Sigmoid colon (tissue), 7 donors: ENCODE data around the gene GDNF. TPM values are rescaled to one million over a fixed set of nuclear protein-coding genes. Genes with fewer than 3 reads are reported as not detected.

ENCODE experiments used
- DNase-seq: peaks from one replicate; pipeline ENCODE4 v3.0.0-alpha.2; 2019
- H3K27ac ChIP-seq, 4 donors: fragments of 200-600 bp; sonication (generic); one replicate each; pipeline ENCODE4 v1.5.1; 2016 to 2019; ENCODE audit warnings: mild to moderate bottlenecking in 1 of 4
- H3K27me3 ChIP-seq, 3 donors: fragments of 200-600 bp; sonication (generic); one replicate each; pipeline ENCODE4 v1.5.1; 2019; ENCODE audit warnings: mild to moderate bottlenecking in 1 of 3
- H3K36me3 ChIP-seq, 4 donors: fragments of 200-600 bp; sonication (generic); one replicate each; pipeline ENCODE4 v1.5.1; 2016 to 2019
- H3K4me1 ChIP-seq, 4 donors: fragments of 200-600 bp; sonication (generic); one replicate each; pipeline ENCODE4 v1.5.1; 2017 to 2019
- H3K4me3 ChIP-seq, 4 donors: fragments of 200-600 bp; sonication (generic); one replicate each; pipeline ENCODE4 v1.5.1; 2017 to 2019; ENCODE audit warnings: mild to moderate bottlenecking in 2 of 4, moderate library complexity in 1 of 4
- H3K9me3 ChIP-seq, 4 donors: fragments of 200-600 bp in 3 of 4; sonication (generic) in 3 of 4; one replicate each; pipeline versions ENCODE4 v1.5.1 to v1.6.1; 2013 to 2019
- EP300 ChIP-seq, 4 donors: sonication (generic); formaldehyde crosslinking; IDR thresholded peaks; one replicate each; pipeline ENCODE4 v1.6.1; 2017; ENCODE audit warnings: antibody characterized with exemption in 4 of 4
- POLR2A ChIP-seq, 2 donors: fragments of 450-650 bp; IDR thresholded peaks; one replicate each; pipeline ENCODE4 v1.6.1; 2016; ENCODE audit warnings: antibody characterized with exemption in 2 of 2, mild to moderate bottlenecking in 2 of 2, moderate library complexity in 2 of 2
- POLR2AphosphoS5 ChIP-seq, 4 donors: sonication (generic); formaldehyde crosslinking; IDR thresholded peaks; one replicate each; pipeline ENCODE4 v1.6.1; 2017; ENCODE audit warnings: antibody characterized with exemption in 4 of 4
- WGBS, 2 donors: extraction: QIAGEN DNeasy Blood & Tissue Kit; methylation state at CpG; one replicate each; pipeline ENCODE4 v1.1.7; 2013; 5-methylcytosine and 5-hydroxymethylcytosine counted together
- intact Hi-C: fragments of 100-400 bp; cut with DNase I; formaldehyde crosslinking; loops from one replicate; pipeline ENCODE4 v1.15.1; 2023
- polyA plus RNA-seq, 3 donors: library from polyadenylated mRNA; stranded (reverse); fragments of 200-250 nt; gene quantifications; one replicate each; pipeline ENCODE4 v1.2.3, GENCODE V29; 2013
- total RNA-seq, 4 donors: library from RNA; depleted of rRNA; stranded (reverse); fragments of >200 nt; gene quantifications; one replicate each; pipeline ENCODE4 v1.1.0, GENCODE V29; 2016
- TF ChIP-seq, protein P1 (sequence below), 4 experiments: fragments of 450-650 bp in 3 of 4; fragments of 200-600 bp in 1 of 4; IDR thresholded peaks; one replicate each; pipeline ENCODE4 v1.5.1; 2016 to 2019; ENCODE audit warnings: antibody characterized with exemption in 4 of 4, mild to moderate bottlenecking in 3 of 4, moderate library complexity in 2 of 4
- donor health status: healthy with polysubstance abuse.
- donor health status: Bipolar disorder and iron deficiency.
- donor health status: healthy.

The GDNF gene
- total and polyA plus RNA-seq, 7 donors = under 0.01 to 16.3 (median 4.2) TPM

DNA sequence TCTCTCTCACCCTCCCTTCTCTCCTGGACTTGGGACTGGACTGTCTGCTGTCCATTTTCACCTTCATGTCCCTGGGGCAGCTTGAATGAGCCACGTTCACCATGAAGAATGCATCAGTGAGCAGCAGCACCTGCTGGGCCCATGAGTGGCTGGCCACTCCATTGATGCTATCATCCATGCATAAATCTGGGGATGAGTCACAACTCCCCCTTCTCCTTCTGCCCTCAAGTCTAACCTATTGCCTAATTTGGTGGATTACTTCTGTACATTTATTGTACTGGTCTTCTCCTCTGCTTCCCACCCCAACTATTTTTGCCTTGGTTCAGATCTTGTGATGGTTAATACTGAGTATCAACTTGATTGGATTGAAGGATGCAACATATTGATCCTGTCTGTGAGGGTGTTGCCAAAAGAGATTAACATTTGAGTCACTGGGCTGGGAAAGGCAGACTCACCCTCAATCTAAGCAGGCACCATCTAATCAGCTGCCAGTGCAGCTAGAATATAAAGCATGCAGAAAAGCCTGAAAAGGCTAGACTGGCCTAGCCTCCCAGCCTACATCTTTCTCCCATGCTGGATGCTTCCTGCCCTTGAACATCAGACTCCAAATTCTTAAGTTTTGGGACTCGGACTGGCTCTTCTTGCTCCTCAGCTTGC lies 46.7 kb downstream of the GDNF start:
- Histone ChIP-seq H3K4me3 (no peak overlapping the region), H3K27ac (no peak overlapping the region), H3K4me1 (peaks cover 0 to 7% (median 4%) of the 10 kb centered on the region in 4 donors), H3K27me3 (no peaks in the 10 kb centered on the region), H3K9me3 (no peaks in the 10 kb centered on the region), H3K36me3 (no peaks in the 10 kb centered on the region)
- intact Hi-C loops = no loop called here
- 55 to 81% methylated on average over 2 of the region's 2 CpGs for WGBS, 2 donors
- DNase-seq = no peak
- TF ChIP-seq EP300 (IDR thresholded peaks at IDR 0.05) (no peak), POLR2A (IDR thresholded peaks at IDR 0.05) (no peak), POLR2AphosphoS5 (IDR thresholded peaks at IDR 0.05) (no peak)
- TF ChIP-seq, protein P1, sequence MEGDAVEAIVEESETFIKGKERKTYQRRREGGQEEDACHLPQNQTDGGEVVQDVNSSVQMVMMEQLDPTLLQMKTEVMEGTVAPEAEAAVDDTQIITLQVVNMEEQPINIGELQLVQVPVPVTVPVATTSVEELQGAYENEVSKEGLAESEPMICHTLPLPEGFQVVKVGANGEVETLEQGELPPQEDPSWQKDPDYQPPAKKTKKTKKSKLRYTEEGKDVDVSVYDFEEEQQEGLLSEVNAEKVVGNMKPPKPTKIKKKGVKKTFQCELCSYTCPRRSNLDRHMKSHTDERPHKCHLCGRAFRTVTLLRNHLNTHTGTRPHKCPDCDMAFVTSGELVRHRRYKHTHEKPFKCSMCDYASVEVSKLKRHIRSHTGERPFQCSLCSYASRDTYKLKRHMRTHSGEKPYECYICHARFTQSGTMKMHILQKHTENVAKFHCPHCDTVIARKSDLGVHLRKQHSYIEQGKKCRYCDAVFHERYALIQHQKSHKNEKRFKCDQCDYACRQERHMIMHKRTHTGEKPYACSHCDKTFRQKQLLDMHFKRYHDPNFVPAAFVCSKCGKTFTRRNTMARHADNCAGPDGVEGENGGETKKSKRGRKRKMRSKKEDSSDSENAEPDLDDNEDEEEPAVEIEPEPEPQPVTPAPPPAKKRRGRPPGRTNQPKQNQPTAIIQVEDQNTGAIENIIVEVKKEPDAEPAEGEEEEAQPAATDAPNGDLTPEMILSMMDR (IDR thresholded peaks at IDR 0.05) = no peak

DNA sequence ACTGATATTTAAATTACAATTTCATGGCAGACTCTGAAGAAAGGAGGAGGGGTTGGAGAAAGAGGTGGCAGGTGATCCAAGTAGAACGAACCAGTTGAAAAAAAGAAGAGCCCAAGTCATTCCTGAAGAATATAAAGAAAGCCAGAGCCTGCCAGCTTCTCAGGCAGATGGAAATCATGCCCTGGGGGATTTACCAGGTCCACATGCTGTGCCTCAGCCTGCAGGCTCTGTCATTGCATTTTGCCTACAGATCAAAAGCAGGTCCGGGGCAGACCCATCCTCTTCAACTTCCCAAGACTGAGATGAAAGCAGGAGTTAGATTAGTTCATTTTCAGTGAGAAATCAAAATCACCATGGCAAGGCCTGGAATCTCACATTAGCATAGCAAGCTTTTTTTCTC lies 48.5 kb downstream of the GDNF start:
- WGBS, 2 donors = 74 to 82% methylated on average over 2 of the region's 2 CpGs

DNA sequence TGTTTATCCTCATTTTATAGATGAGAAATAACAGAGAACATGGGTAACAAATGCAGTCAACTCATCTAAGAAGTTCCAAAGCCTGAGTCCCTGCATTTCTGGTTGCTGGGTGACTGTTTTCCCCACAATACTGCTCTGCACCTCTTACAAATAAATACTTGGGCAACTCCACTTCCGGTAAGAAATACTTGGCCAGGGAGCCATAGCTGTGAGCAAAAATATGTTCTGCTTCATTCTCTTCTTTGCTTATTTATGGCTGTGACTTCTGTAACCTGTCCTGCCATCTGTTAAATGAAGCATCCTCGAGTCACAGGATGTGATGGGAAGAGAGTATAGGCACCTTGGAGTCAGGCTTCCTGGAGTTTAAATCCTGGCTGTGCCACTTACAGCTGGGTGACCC lies 49.9 kb downstream of the GDNF start:
- intact Hi-C loops = no loop called here
- TF ChIP-seq POLR2AphosphoS5 (IDR thresholded peaks at IDR 0.05) (no peak), EP300 (IDR thresholded peaks at IDR 0.05) (no peak), POLR2A (IDR thresholded peaks at IDR 0.05) (no peak)
- TF ChIP-seq, protein P1 (IDR thresholded peaks at IDR 0.05) = no peak

More for the DNA sequence above, 48.5 kb downstream of the GDNF start:
- DNase-seq = no peak
- intact Hi-C loops = no loop called here
- H3K9me3 ChIP-seq = no peaks in the 10 kb centered on the region
- H3K27ac ChIP-seq = no peak overlapping the region
- H3K4me3 ChIP-seq = no peak overlapping the region
- TF ChIP-seq POLR2A (IDR thresholded peaks at IDR 0.05) = no peak
- no peak for TF ChIP-seq POLR2AphosphoS5 (IDR thresholded peaks at IDR 0.05)
- TF ChIP-seq, protein P1 (IDR thresholded peaks at IDR 0.05) = no peak
- H3K36me3 ChIP-seq = no peaks in the 10 kb centered on the region
- H3K4me1 ChIP-seq = peaks cover 0 to 7% (median 4%) of the 10 kb centered on the region in 4 donors
- H3K27me3 ChIP-seq = no peaks in the 10 kb centered on the region

DNA sequence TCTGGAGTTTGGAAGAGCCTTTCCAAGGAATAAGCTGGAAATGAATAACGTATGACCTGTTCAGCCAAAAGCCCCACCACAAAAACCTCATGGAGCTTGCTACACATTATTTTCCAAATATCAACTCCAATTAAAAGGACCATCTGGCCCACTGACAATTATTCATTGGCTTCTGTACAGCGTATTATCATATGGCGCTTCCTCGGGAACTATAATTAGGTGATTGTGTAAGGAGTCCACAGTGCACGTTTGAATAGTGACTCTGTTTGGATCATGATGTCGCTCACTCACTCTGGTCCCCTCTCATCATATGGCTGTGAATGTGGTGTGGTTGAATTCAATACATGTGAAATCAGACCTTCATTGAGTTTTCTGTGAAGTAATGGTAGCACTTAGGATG lies 52.1 kb downstream of the GDNF start:
- H3K9me3 ChIP-seq = no peaks in the 10 kb centered on the region
- H3K4me3 ChIP-seq = no peak overlapping the region
- TF ChIP-seq EP300 (IDR thresholded peaks at IDR 0.05) = no peak
- TF ChIP-seq POLR2A (IDR thresholded peaks at IDR 0.05) = no peak
- TF ChIP-seq, protein P1 (IDR thresholded peaks at IDR 0.05) = no peak
- no peak for TF ChIP-seq POLR2AphosphoS5 (IDR thresholded peaks at IDR 0.05)
- no peak overlapping the region for H3K27ac ChIP-seq
- no peaks in the 10 kb centered on the region for H3K27me3 ChIP-seq
- no peaks in the 10 kb centered on the region for H3K36me3 ChIP-seq
- intact Hi-C loops = no loop called here
- WGBS, 2 donors = 77 to 86% methylated on average over 6 of the region's 6 CpGs
- DNase-seq = no peak
- H3K4me1 ChIP-seq = peaks cover 0 to 7% (median 4%) of the 10 kb centered on the region in 4 donors

More for the DNA sequence above, 49.9 kb downstream of the GDNF start:
- Histone ChIP-seq H3K4me1 (peaks cover 0 to 7% (median 4%) of the 10 kb centered on the region in 4 donors), H3K4me3 (no peak overlapping the region), H3K36me3 (no peaks in the 10 kb centered on the region), H3K27ac (peak overlapping the region in 1 of 4 donors; percentile 14), H3K9me3 (no peaks in the 10 kb centered on the region), H3K27me3 (no peaks in the 10 kb centered on the region)
- 53 to 59% methylated on average over 2 of the region's 2 CpGs for WGBS, 2 donors
- DNase-seq = no peak
